ENCODE measurements around the gene TBC1D10A.

Gene TBC1D10A

DNA sequence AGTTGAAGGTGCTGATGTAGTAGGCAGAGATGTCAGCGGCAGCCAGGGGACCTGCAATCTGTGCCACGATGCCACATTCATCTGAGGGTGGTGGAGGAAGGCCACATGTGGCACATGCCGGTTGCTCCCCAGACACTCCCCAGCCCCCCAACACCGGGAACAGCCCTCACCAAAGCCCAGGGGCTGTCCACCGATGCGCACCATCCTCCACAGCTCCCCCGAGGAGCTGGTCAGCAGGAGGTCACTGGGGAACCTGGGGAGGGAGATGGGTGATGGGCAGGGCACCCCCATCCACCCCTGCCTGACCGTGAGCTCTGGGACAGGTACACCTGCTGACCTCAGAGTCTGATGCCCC is 40.9 kb downstream of the TBC1D10A start:
- no peak overlapping the region for H3K4me3 ChIP-seq
- TF ChIP-seq EZH2 (IDR thresholded peaks at IDR 0.05): no peak
- TF ChIP-seq POLR2AphosphoS5 (IDR thresholded peaks at IDR 0.05; ENCODE audit: borderline replicate concordance, low read depth, low read length): no peak
- no peak for TF ChIP-seq FOXP2 (optimal IDR thresholded peaks at IDR 0.05; ENCODE audit: control extremely low read depth, extremely low read length, insufficient read depth)
- H3K9ac ChIP-seq (ENCODE audit: insufficient read length): no peak overlapping the region
- H3K27ac ChIP-seq: no peak overlapping the region
- H3K9me3 ChIP-seq (ENCODE audit: low read depth, low read length): no peaks in the 10 kb centered on the region
- DNase-seq (ENCODE audit: low read depth, low spot score): no peak
- H3K36me3 ChIP-seq (ENCODE audit: insufficient read depth, low read length): no peaks in the 10 kb centered on the region

DNA sequence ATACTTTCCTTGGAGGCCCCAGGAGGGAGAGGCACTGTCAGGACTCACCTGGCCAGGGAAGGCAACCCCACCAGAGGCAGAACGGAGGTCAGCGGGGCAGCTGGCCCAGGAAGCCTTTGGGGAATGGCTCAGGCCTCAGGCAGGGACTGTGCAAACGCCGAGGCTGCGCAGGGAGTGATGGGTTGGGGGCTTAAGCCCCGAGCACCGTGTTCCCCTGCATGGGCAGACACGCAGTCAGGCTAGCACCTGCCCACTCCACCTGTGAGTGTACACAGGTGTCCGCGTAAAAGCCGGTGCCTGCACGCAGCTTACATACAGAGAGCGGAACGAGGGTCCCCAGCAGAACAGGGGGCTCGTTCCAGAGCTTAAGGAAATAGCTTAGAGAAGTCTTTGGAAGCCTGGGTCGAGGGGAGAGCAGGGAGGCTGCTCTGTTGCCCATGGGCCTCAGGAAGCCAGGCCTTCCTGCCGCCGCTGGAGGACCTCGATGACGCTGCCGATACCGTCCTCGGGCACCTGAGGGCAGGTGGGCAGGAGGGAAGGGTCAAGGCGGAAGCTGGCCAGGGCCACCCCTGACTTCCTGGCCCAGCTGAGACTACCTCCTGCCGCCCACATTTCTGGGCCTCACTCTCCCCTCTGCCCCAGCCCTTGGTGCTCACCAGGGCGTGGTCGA is 41.4 kb downstream of the TBC1D10A start:
- Histone ChIP-seq H3K9me3 (ENCODE audit: low read depth, low read length) (no peaks in the 10 kb centered on the region), H3K27ac (no peak overlapping the region), H3K4me3 (no peak overlapping the region), H3K36me3 (ENCODE audit: insufficient read depth, low read length) (no peaks in the 10 kb centered on the region), H3K9ac (ENCODE audit: insufficient read length) (no peak overlapping the region)
- TF ChIP-seq EZH2 (IDR thresholded peaks at IDR 0.05): no peak
- no peak for DNase-seq (ENCODE audit: low read depth, low spot score)

DNA sequence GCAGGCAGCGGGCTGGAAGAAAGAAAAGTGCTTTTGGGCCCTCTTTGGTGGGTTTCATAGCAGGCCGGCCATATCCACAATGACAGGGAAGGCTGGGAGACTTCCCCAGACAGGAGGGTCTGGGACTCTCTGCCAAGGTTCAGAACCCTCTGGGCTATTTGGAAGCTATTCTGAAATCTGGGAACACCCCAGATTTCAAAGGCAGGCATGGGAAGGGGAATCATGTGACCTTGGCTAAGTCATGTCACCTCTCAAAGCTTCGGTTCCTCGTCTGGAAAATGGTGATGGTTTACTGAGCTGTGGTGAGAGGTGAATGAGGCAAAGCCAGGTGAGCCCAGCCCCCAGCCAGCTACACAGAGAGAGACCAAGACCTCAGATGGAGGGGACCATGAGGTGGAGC is 42.1 kb downstream of the TBC1D10A start:
- H3K4me3 ChIP-seq: no peak overlapping the region
- H3K9me3 ChIP-seq (ENCODE audit: low read depth, low read length): no peaks in the 10 kb centered on the region
- H3K36me3 ChIP-seq (ENCODE audit: insufficient read depth, low read length): no peaks in the 10 kb centered on the region
- no peak for DNase-seq (ENCODE audit: low read depth, low spot score)
- no peak for TF ChIP-seq EZH2 (IDR thresholded peaks at IDR 0.05)
- H3K9ac ChIP-seq (ENCODE audit: insufficient read length): no peak overlapping the region
- no peak overlapping the region for H3K27ac ChIP-seq

DNA sequence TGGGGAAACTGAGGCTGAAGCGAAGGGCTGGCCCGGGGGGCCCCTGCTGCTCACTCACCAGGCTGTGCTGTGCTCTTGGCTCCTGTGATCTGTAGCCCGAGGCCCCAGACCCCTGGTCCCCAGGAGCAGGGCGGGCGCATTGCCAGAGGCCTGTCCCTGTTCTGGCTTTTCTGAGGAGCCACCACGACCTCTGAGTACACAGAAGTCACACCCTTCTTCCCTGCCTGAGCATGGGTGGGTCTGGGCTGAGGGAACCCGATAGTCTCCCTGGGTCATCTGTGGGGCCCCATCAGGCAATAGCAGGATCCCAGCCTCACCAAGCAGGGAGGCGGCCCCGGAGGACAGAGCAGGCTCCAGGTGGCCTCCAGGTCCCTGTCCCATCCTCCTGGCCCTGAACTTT is 42.6 kb downstream of the TBC1D10A start:
- TF ChIP-seq FOXP2 (optimal IDR thresholded peaks at IDR 0.05; ENCODE audit: control extremely low read depth, extremely low read length, insufficient read depth): no peak
- no peak for TF ChIP-seq POLR2AphosphoS5 (IDR thresholded peaks at IDR 0.05; ENCODE audit: borderline replicate concordance, low read depth, low read length)
- no peak for TF ChIP-seq EZH2 (IDR thresholded peaks at IDR 0.05)
- H3K27ac ChIP-seq: no peak overlapping the region
- no peak for DNase-seq (ENCODE audit: low read depth, low spot score)
- no peaks in the 10 kb centered on the region for H3K36me3 ChIP-seq (ENCODE audit: insufficient read depth, low read length)
- no peak overlapping the region for H3K9ac ChIP-seq (ENCODE audit: insufficient read length)
- H3K9me3 ChIP-seq (ENCODE audit: low read depth, low read length): no peaks in the 10 kb centered on the region
- no peak overlapping the region for H3K4me3 ChIP-seq

DNA sequence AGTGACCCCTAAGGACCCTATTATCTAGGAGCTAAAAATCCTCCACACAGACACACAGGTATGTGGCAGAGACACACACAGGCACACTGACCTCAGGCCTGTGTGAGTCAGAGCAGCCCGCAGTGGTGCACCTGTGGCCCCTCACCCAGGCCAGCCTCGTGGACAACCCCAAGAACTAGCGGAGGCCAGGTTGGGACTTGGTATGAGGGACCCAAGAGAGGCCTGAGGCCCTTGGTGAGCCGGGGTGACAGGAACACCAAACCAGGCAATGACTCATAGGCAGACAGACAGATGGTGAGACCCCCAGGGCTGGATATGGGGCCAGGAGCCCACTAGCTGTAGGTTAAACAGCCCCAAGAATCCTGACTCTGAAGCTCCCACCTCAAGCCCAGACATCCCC is 43.4 kb downstream of the TBC1D10A start:
- TF ChIP-seq POLR2AphosphoS5 (IDR thresholded peaks at IDR 0.05; ENCODE audit: borderline replicate concordance, low read depth, low read length) (no peak), EZH2 (IDR thresholded peaks at IDR 0.05) (no peak), FOXP2 (optimal IDR thresholded peaks at IDR 0.05; ENCODE audit: control extremely low read depth, extremely low read length, insufficient read depth) (no peak)
- H3K4me3 ChIP-seq: no peak overlapping the region
- no peak overlapping the region for H3K9ac ChIP-seq (ENCODE audit: insufficient read length)
- no peak overlapping the region for H3K27ac ChIP-seq
- DNase-seq (ENCODE audit: low read depth, low spot score): no peak
- no peaks in the 10 kb centered on the region for H3K9me3 ChIP-seq (ENCODE audit: low read depth, low read length)
- no peaks in the 10 kb centered on the region for H3K36me3 ChIP-seq (ENCODE audit: insufficient read depth, low read length)

DNA sequence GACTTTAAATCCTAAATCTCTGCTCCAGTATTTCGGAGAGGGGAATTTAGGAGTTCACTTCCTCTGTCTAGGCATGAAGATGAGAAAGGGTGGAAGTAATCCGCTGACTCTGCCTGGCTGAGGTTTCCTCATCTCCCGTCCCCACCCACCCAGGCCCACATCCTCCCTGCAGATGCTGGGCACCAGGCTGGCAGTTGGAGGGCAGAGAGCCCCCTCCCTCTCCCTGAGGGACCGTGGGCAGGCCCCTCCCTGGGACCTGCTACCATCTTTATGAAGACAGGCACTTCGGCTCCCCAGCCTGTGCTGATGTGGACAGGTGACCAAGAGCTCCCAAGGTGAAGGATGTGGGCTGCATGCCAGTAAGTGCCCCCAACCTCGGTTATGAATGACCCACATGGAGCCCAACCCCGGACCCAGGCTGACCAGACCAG is 44.1 kb downstream of the TBC1D10A start:
- Histone ChIP-seq H3K36me3 (ENCODE audit: insufficient read depth, low read length) (no peaks in the 10 kb centered on the region), H3K9me3 (ENCODE audit: low read depth, low read length) (no peaks in the 10 kb centered on the region), H3K9ac (ENCODE audit: insufficient read length) (no peak overlapping the region), H3K27ac (no peak overlapping the region), H3K4me3 (no peak overlapping the region)
- no peak for DNase-seq (ENCODE audit: low read depth, low spot score)
- TF ChIP-seq POLR2AphosphoS5 (IDR thresholded peaks at IDR 0.05; ENCODE audit: borderline replicate concordance, low read depth, low read length) (no peak), FOXP2 (optimal IDR thresholded peaks at IDR 0.05; ENCODE audit: control extremely low read depth, extremely low read length, insufficient read depth) (no peak), EZH2 (IDR thresholded peaks at IDR 0.05) (no peak)

DNA sequence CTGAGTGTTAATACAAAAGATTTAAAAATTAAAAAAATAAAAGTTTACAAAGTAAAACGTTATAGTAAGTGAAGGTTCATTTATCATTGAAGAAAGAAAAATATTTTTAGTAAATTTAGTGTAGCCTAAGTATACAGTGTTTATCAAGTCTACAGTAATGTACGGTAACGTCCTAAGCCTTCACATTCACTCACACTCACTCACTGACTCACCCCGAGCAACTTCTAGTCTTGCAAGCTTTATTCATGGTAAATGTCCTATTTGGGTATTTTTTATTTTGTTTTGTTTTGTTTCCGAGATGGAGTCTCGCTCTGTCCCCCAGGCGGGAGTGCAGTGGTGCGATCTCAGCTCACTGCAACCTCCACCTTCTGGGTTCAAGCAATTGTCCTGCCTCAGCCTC is 46.2 kb downstream of the TBC1D10A start:
- TF ChIP-seq POLR2AphosphoS5 (IDR thresholded peaks at IDR 0.05; ENCODE audit: borderline replicate concordance, low read depth, low read length) (no peak), EZH2 (IDR thresholded peaks at IDR 0.05) (no peak), FOXP2 (optimal IDR thresholded peaks at IDR 0.05; ENCODE audit: control extremely low read depth, extremely low read length, insufficient read depth) (no peak)
- no peak overlapping the region for H3K27ac ChIP-seq
- no peak overlapping the region for H3K9ac ChIP-seq (ENCODE audit: insufficient read length)
- DNase-seq (ENCODE audit: low read depth, low spot score): no peak
- no peak overlapping the region for H3K4me3 ChIP-seq
- no peaks in the 10 kb centered on the region for H3K9me3 ChIP-seq (ENCODE audit: low read depth, low read length)
- H3K36me3 ChIP-seq (ENCODE audit: insufficient read depth, low read length): no peaks in the 10 kb centered on the region

DNA sequence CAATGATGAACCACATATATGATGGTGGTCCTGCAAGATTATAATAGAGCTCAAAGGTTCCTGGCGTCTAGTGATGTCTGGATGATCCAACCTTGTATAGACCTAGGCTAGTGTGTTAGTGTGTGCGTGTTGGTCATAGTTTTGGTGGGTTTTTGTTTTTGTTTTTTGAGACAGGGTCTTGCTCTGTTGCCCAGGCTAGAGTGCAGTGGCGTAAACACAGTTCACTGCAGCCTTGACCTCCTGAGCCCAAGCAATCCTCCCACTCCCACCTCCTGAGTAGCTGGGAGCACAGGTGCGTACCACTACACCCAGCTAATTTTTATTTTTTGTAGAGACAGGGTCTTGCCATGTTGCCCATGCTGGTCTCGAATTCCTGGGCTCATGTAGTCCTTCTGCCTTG is 46.8 kb downstream of the TBC1D10A start:
- Histone ChIP-seq H3K9ac (ENCODE audit: insufficient read length) (no peak overlapping the region), H3K27ac (no peak overlapping the region), H3K4me3 (no peak overlapping the region), H3K36me3 (ENCODE audit: insufficient read depth, low read length) (no peaks in the 10 kb centered on the region), H3K9me3 (ENCODE audit: low read depth, low read length) (no peaks in the 10 kb centered on the region)
- TF ChIP-seq FOXP2 (optimal IDR thresholded peaks at IDR 0.05; ENCODE audit: control extremely low read depth, extremely low read length, insufficient read depth) (no peak), POLR2AphosphoS5 (IDR thresholded peaks at IDR 0.05; ENCODE audit: borderline replicate concordance, low read depth, low read length) (no peak), EZH2 (IDR thresholded peaks at IDR 0.05) (no peak)
- DNase-seq (ENCODE audit: low read depth, low spot score): no peak

DNA sequence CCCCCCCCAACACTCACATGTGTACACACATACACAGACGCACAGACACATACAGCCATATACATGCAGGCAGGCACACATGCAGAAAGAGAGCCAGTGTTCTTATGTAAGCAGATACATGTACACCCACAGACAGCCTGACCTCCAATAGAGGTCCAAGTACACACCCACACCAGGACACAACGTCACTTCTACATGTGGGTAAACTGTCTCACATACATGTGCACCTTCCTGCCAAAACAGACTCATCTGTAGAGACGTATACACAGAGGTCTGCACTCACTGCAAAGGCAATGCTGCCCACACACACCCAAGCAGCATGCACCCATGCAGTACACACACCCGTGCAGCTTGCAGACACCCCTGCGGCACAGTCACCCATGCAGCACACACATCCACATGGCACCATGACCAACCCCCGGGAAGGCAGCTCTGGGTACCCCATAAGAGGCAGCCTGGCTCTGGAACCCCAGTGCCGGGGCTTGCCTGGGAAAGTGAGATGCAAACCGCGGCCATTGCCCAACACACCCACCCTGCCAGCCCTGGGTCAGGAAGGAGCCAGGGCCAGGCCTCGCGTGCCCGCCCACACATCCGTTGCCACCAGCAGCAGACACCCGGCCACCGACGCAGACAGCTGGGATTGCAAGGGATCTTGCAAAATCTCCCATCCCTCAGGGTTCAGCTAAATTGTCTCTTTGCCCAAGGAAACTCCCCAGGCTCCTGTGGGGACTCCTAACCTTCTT is 47.5 kb downstream of the TBC1D10A start:
- Histone ChIP-seq H3K27ac (no peak overlapping the region), H3K9ac (ENCODE audit: insufficient read length) (no peak overlapping the region), H3K9me3 (ENCODE audit: low read depth, low read length) (no peaks in the 10 kb centered on the region), H3K36me3 (ENCODE audit: insufficient read depth, low read length) (no peaks in the 10 kb centered on the region), H3K4me3 (no peak overlapping the region)
- no peak for DNase-seq (ENCODE audit: low read depth, low spot score)
- TF ChIP-seq FOXP2 (optimal IDR thresholded peaks at IDR 0.05; ENCODE audit: control extremely low read depth, extremely low read length, insufficient read depth): no peak
- no peak for TF ChIP-seq EZH2 (IDR thresholded peaks at IDR 0.05)
- no peak for TF ChIP-seq POLR2AphosphoS5 (IDR thresholded peaks at IDR 0.05; ENCODE audit: borderline replicate concordance, low read depth, low read length)
